Sigmoid colon (tissue), 7 donors: ENCODE results near the gene H2AZ2. TPM values are rescaled to one million over a fixed set of nuclear protein-coding genes. Genes with fewer than 3 reads are reported as not detected.

Experiments
- DNase-seq: peaks from one replicate; pipeline ENCODE4 v3.0.0-alpha.2; 2019
- H3K27ac ChIP-seq, 4 donors: fragments of 200-600 bp; sonication (generic); one replicate each; pipeline ENCODE4 v1.5.1; 2016 to 2019; ENCODE audit warnings: mild to moderate bottlenecking in 1 of 4
- H3K27me3 ChIP-seq, 3 donors: fragments of 200-600 bp; sonication (generic); one replicate each; pipeline ENCODE4 v1.5.1; 2019; ENCODE audit warnings: mild to moderate bottlenecking in 1 of 3
- H3K36me3 ChIP-seq, 4 donors: fragments of 200-600 bp; sonication (generic); one replicate each; pipeline ENCODE4 v1.5.1; 2016 to 2019
- H3K4me1 ChIP-seq, 4 donors: fragments of 200-600 bp; sonication (generic); one replicate each; pipeline ENCODE4 v1.5.1; 2017 to 2019
- H3K4me3 ChIP-seq, 4 donors: fragments of 200-600 bp; sonication (generic); one replicate each; pipeline ENCODE4 v1.5.1; 2017 to 2019; ENCODE audit warnings: mild to moderate bottlenecking in 2 of 4, moderate library complexity in 1 of 4
- H3K9me3 ChIP-seq, 4 donors: fragments of 200-600 bp in 3 of 4; sonication (generic) in 3 of 4; one replicate each; pipeline versions ENCODE4 v1.5.1 to v1.6.1; 2013 to 2019
- CTCF ChIP-seq, 4 experiments: fragments of 450-650 bp in 3 of 4; fragments of 200-600 bp in 1 of 4; IDR thresholded peaks; one replicate each; pipeline ENCODE4 v1.5.1; 2016 to 2019; ENCODE audit warnings: antibody characterized with exemption in 4 of 4, mild to moderate bottlenecking in 3 of 4, moderate library complexity in 2 of 4
- EP300 ChIP-seq, 4 donors: sonication (generic); formaldehyde crosslinking; IDR thresholded peaks; one replicate each; pipeline ENCODE4 v1.6.1; 2017; ENCODE audit warnings: antibody characterized with exemption in 4 of 4
- POLR2A ChIP-seq, 2 donors: fragments of 450-650 bp; IDR thresholded peaks; one replicate each; pipeline ENCODE4 v1.6.1; 2016; ENCODE audit warnings: antibody characterized with exemption in 2 of 2, mild to moderate bottlenecking in 2 of 2, moderate library complexity in 2 of 2
- POLR2AphosphoS5 ChIP-seq, 4 donors: sonication (generic); formaldehyde crosslinking; IDR thresholded peaks; one replicate each; pipeline ENCODE4 v1.6.1; 2017; ENCODE audit warnings: antibody characterized with exemption in 4 of 4
- WGBS, 2 donors: extraction: QIAGEN DNeasy Blood & Tissue Kit; methylation state at CpG; one replicate each; pipeline ENCODE4 v1.1.7; 2013; 5-methylcytosine and 5-hydroxymethylcytosine counted together
- intact Hi-C: fragments of 100-400 bp; cut with DNase I; formaldehyde crosslinking; loops from one replicate; pipeline ENCODE4 v1.15.1; 2023
- polyA plus RNA-seq, 3 donors: library from polyadenylated mRNA; stranded (reverse); fragments of 200-250 nt; gene quantifications; one replicate each; pipeline ENCODE4 v1.2.3, GENCODE V29; 2013
- total RNA-seq, 4 donors: library from RNA; depleted of rRNA; stranded (reverse); fragments of >200 nt; gene quantifications; one replicate each; pipeline ENCODE4 v1.1.0, GENCODE V29; 2016
- donor health status: healthy with polysubstance abuse.
- donor health status: Bipolar disorder and iron deficiency.
- donor health status: healthy.

The H2AZ2 gene
- total and polyA plus RNA-seq, 7 donors = 97.3 to 211 (median 158) TPM

GRCh38 chr7:44784364-44784763 lies 63.5 kb downstream of the H2AZ2 start:
- 62 to 79% methylated on average over 1 of the region's 1 CpG for WGBS, 2 donors
- intact Hi-C loops = no loop called here
- no peaks in the 10 kb centered on the region for H3K27me3 ChIP-seq
- H3K27ac ChIP-seq = no peak overlapping the region
- H3K4me3 ChIP-seq = no peak overlapping the region
- no peak for DNase-seq
- peaks cover 0 to 4% (median 0%) of the 10 kb centered on the region in 4 donors for H3K9me3 ChIP-seq
- no peaks in the 10 kb centered on the region for H3K36me3 ChIP-seq
- TF ChIP-seq POLR2A (IDR thresholded peaks at IDR 0.05) = no peak
- no peak for TF ChIP-seq POLR2AphosphoS5 (IDR thresholded peaks at IDR 0.05)
- TF ChIP-seq EP300 (IDR thresholded peaks at IDR 0.05) = no peak
- TF ChIP-seq CTCF (IDR thresholded peaks at IDR 0.05) = no peak
- H3K4me1 ChIP-seq = no peaks in the 10 kb centered on the region

- H3K9me3 ChIP-seq = peaks cover 0 to 4% (median 0%) of the 10 kb centered on the region in 4 donors
- H3K27ac ChIP-seq = no peak overlapping the region
- DNase-seq = no peak
- no peaks in the 10 kb centered on the region for H3K27me3 ChIP-seq
- no peak overlapping the region for H3K4me3 ChIP-seq
- intact Hi-C loops = no loop called here
- H3K4me1 ChIP-seq = no peaks in the 10 kb centered on the region
- no peak for TF ChIP-seq CTCF (IDR thresholded peaks at IDR 0.05)
- TF ChIP-seq POLR2A (IDR thresholded peaks at IDR 0.05) = no peak
- no peak for TF ChIP-seq EP300 (IDR thresholded peaks at IDR 0.05)
- no peak for TF ChIP-seq POLR2AphosphoS5 (IDR thresholded peaks at IDR 0.05)
- no peaks in the 10 kb centered on the region for H3K36me3 ChIP-seq
Measured at GRCh38 chr7:44783407-44783806, 64.5 kb downstream of the H2AZ2 start.

GRCh38 chr7:44782460-44782859 lies 65.4 kb downstream of the H2AZ2 start:
- H3K36me3 ChIP-seq = no peaks in the 10 kb centered on the region
- WGBS, 2 donors = 95% methylated on average over 1 of the region's 1 CpG
- no peak for TF ChIP-seq CTCF (IDR thresholded peaks at IDR 0.05)
- H3K4me3 ChIP-seq = no peak overlapping the region
- intact Hi-C loops = no loop called here
- no peak for DNase-seq
- H3K9me3 ChIP-seq = peaks cover 0 to 4% (median 0%) of the 10 kb centered on the region in 4 donors
- no peaks in the 10 kb centered on the region for H3K27me3 ChIP-seq
- no peak overlapping the region for H3K27ac ChIP-seq
- H3K4me1 ChIP-seq = no peaks in the 10 kb centered on the region

Other genes with a start within 250 kb of the H2AZ2 start
- 100 to 1,000 TPM in 2 of 4 donors, 10 to 100 TPM in 2; 65.5 to 102 (median 98.3) TPM for gene OGDH, start 241.5 kb downstream of the H2AZ2 start, total RNA-seq
- gene OGDH, start 241.5 kb downstream of the H2AZ2 start, polyA plus RNA-seq = 10 to 100 TPM; 39.0 to 74.4 (median 68.0) TPM
- 10 to 100 TPM; 11.1 to 44.6 (median 12.5) TPM for gene ZMIZ2, start 99.2 kb downstream of the H2AZ2 start, total RNA-seq
- 10 to 100 TPM in 1 of 3 donors, 1 to 10 TPM in 2; 8.4 to 64.7 (median 8.6) TPM for gene ZMIZ2, start 99.2 kb downstream of the H2AZ2 start, polyA plus RNA-seq
- gene PPIA, start 51.4 kb downstream of the H2AZ2 start, total RNA-seq = 1,000 to 10,000 TPM; 1,033 to 1,396 (median 1,180) TPM
- gene PPIA, start 51.4 kb downstream of the H2AZ2 start, polyA plus RNA-seq = 1,000 to 10,000 TPM; 3,100 to 3,915 (median 3,764) TPM
- gene PURB, start 37.4 kb upstream of the H2AZ2 start, total RNA-seq = 10 to 100 TPM; 31.4 to 40.3 (median 38.5) TPM
- gene PURB, start 37.4 kb upstream of the H2AZ2 start, polyA plus RNA-seq = 10 to 100 TPM in 1 of 3 donors, 1 to 10 TPM in 2; 4.2 to 10.7 (median 6.0) TPM
- gene MYO1G, start 130.9 kb upstream of the H2AZ2 start, total RNA-seq = 1 to 10 TPM; 1.1 to 3.4 (median 1.1) TPM
- 10 to 100 TPM in 1 of 3 donors, 1 to 10 TPM in 2; 2.4 to 19.5 (median 2.8) TPM for gene MYO1G, start 130.9 kb upstream of the H2AZ2 start, polyA plus RNA-seq
- 10 to 100 TPM; 28.1 to 40.7 (median 36.3) TPM for gene CCM2, start 152.1 kb upstream of the H2AZ2 start, total RNA-seq
- gene CCM2, start 152.1 kb upstream of the H2AZ2 start, polyA plus RNA-seq = 10 to 100 TPM; 29.1 to 54.2 (median 29.4) TPM
- 1 to 10 TPM; 3.2 to 8.9 (median 4.9) TPM for gene NACAD, start 240.9 kb upstream of the H2AZ2 start, total RNA-seq
- gene NACAD, start 240.9 kb upstream of the H2AZ2 start, polyA plus RNA-seq = 1 to 10 TPM in 1 of 3 donors, under 1 TPM in 2; 0.23 to 1.9 (median 0.60) TPM